ENCODE results near the gene MDC1.

MDC1 gene

DNA sequence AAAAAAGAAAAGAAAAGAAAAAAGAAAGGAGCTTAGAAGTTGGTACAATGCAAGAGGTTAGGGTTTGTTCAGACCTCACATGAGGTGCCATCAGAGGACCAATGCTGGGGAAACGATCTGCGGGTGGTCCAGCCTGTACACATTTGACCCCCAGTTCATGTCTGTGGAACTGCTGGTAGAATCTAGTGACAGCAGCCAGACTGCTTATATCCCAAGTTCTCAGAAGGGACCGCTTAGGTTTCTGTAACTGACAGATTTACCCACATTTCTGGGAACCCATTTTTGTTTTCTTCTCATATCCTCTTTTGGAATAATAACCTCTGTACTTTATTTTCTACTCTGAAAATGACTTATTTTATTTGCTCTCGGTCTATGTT lies 35.3 kb downstream of the MDC1 start:
- Histone ChIP-seq H3F3A (ENCODE audit: low read depth) (peaks cover 5% of the 10 kb centered on the region), H3K79me2 (ENCODE audit: insufficient read depth, low read length) (peaks cover 96% of the 10 kb centered on the region), H3K9ac (ENCODE audit: low read depth, low read length, poor library complexity, severe bottlenecking) (peak overlapping the region; percentile 96), H4K20me1 (ENCODE audit: insufficient read depth, low read length, poor library complexity, severe bottlenecking) (peaks cover 64% of the 10 kb centered on the region), H3K4me3 (ENCODE audit: low read length, poor library complexity, severe bottlenecking) (peak overlapping the region; percentile 97), H2AFZ (ENCODE audit: low read length) (no peak overlapping the region), H3K9me3 (ENCODE audit: insufficient read depth, low read depth, low read length) (no peaks in the 10 kb centered on the region), H3K36me3 (ENCODE audit: insufficient read depth, low read length) (peaks cover 20% of the 10 kb centered on the region; the same call in 1 of the 2 replicates), H3K27me3 (ENCODE audit: insufficient read depth, low read length, poor library complexity, severe bottlenecking) (no peaks in the 10 kb centered on the region), H3K4me2 (ENCODE audit: low read depth, low read length, poor library complexity, severe bottlenecking) (peak overlapping the region; percentile 94), H3K9me2 (replicated peaks; ENCODE audit: low read depth, low read length) (no peaks in the 10 kb centered on the region), H3K4me1 (ENCODE audit: insufficient read depth, low read length, poor library complexity, severe bottlenecking) (peaks cover 46% of the 10 kb centered on the region)
- no peak for TF ChIP-seq EZH2phosphoT487 (IDR thresholded peaks at IDR 0.05; ENCODE audit: borderline replicate concordance)
- TF ChIP-seq, protein P1, sequence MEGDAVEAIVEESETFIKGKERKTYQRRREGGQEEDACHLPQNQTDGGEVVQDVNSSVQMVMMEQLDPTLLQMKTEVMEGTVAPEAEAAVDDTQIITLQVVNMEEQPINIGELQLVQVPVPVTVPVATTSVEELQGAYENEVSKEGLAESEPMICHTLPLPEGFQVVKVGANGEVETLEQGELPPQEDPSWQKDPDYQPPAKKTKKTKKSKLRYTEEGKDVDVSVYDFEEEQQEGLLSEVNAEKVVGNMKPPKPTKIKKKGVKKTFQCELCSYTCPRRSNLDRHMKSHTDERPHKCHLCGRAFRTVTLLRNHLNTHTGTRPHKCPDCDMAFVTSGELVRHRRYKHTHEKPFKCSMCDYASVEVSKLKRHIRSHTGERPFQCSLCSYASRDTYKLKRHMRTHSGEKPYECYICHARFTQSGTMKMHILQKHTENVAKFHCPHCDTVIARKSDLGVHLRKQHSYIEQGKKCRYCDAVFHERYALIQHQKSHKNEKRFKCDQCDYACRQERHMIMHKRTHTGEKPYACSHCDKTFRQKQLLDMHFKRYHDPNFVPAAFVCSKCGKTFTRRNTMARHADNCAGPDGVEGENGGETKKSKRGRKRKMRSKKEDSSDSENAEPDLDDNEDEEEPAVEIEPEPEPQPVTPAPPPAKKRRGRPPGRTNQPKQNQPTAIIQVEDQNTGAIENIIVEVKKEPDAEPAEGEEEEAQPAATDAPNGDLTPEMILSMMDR (conservative IDR thresholded peaks at IDR 0.05; ENCODE audit: low read length): no peak

DNA sequence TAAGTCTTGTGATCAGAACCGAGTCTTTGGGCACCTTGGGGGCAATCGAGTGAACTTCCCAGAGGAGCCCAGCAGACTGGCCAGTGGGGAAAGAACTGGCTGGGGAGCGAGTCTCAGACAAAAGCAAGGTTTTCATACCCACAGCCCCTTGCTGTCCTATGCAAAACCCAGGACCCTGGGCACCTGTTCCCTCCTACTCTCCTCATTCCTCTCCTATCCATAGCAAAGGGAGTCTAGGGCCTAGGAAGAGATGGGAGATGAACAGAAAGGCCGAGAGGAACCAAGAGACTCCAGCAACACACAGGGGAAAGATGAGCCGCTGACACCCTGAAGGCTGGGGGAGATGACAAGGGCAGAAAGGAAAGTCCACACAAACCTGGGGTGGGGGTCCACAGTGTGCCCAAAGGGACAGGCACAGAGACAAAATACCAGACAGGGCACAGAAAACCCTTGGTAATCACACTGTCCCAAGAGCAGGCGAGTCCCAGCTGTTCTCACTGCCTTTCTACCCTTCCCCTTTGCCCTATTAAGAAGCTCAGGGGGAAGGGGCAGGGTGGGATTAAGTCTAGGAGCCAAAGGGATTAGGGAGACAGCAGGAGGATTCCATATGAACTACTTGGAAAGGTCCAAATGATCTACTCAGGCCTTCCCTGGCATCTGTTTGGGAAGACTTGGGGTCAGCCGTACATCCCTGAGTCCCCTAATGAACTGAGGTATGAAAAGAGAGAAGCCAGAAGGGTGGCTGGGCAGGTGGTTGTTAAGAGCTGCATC lies 37.1 kb downstream of the MDC1 start:
- Histone ChIP-seq H3K4me3 (ENCODE audit: low read length, poor library complexity, severe bottlenecking) (peak overlapping the region; percentile 97), H3F3A (ENCODE audit: low read depth) (peaks cover 13% of the 10 kb centered on the region), H3K9me3 (ENCODE audit: insufficient read depth, low read depth, low read length) (no peaks in the 10 kb centered on the region), H3K79me2 (ENCODE audit: insufficient read depth, low read length) (peaks cover 81% of the 10 kb centered on the region), H3K4me2 (ENCODE audit: low read depth, low read length, poor library complexity, severe bottlenecking) (peak overlapping the region; percentile 94), H3K9me2 (replicated peaks; ENCODE audit: low read depth, low read length) (no peaks in the 10 kb centered on the region), H3K9ac (ENCODE audit: low read depth, low read length, poor library complexity, severe bottlenecking) (peak overlapping the region; percentile 96), H3K4me1 (ENCODE audit: insufficient read depth, low read length, poor library complexity, severe bottlenecking) (peaks cover 32% of the 10 kb centered on the region), H2AFZ (ENCODE audit: low read length) (no peak overlapping the region), H3K36me3 (ENCODE audit: insufficient read depth, low read length) (peaks cover 30% of the 10 kb centered on the region; the same call in 1 of the 2 replicates), H3K27me3 (ENCODE audit: insufficient read depth, low read length, poor library complexity, severe bottlenecking) (no peaks in the 10 kb centered on the region), H4K20me1 (ENCODE audit: insufficient read depth, low read length, poor library complexity, severe bottlenecking) (peaks cover 62% of the 10 kb centered on the region)
- TF ChIP-seq, protein P1 (conservative IDR thresholded peaks at IDR 0.05; ENCODE audit: low read length): no peak
- TF ChIP-seq EZH2phosphoT487 (IDR thresholded peaks at IDR 0.05; ENCODE audit: borderline replicate concordance): no peak

DNA sequence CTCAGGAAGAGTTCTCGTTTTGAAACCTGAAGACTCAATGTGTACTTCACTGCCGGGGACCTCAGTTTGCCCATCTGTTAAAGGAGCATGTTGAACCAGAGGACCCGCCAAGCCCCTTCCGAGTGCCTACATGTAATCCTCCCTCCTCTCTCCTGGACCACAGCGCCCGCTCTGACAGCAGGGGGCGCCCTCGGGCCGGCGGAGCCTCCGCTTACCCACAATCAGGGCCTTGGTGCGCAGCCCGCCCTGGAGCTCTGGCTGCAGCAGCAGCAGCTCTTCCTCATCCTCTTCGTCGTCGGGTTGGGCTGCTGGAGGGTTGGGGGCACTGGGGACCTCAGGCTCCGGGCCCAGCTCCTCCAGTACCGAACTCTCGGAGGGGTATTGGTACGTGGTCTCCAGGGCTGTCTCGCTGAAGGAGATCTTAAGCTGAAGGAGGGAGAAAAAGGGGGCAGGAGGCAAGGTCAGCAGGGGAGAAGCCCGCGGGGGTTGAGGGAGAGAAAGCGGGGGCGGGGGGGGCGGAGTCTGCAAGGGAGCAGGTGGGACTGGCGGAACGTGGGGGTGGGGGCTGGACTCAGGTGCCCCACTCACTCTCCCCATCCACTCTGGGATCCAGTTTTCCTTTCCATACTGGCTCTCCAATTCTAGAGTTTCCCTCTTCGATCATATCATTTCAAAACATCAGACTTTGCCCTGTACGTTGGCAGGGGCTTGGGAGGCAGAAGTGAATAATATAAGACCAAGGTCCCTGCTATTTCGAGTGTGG lies 37.9 kb downstream of the MDC1 start:
- no peak overlapping the region for H2AFZ ChIP-seq (ENCODE audit: low read length)
- peaks cover 59% of the 10 kb centered on the region for H4K20me1 ChIP-seq (ENCODE audit: insufficient read depth, low read length, poor library complexity, severe bottlenecking)
- H3K4me1 ChIP-seq (ENCODE audit: insufficient read depth, low read length, poor library complexity, severe bottlenecking): peaks cover 29% of the 10 kb centered on the region
- H3K4me2 ChIP-seq (ENCODE audit: low read depth, low read length, poor library complexity, severe bottlenecking): peak overlapping the region; percentile 94
- peak overlapping the region; percentile 96 for H3K9ac ChIP-seq (ENCODE audit: low read depth, low read length, poor library complexity, severe bottlenecking)
- H3K4me3 ChIP-seq (ENCODE audit: low read length, poor library complexity, severe bottlenecking): peak overlapping the region; percentile 97
- H3K79me2 ChIP-seq (ENCODE audit: insufficient read depth, low read length): peaks cover 73% of the 10 kb centered on the region
- H3K9me2 ChIP-seq (replicated peaks; ENCODE audit: low read depth, low read length): no peaks in the 10 kb centered on the region
- H3K9me3 ChIP-seq (ENCODE audit: insufficient read depth, low read depth, low read length): no peaks in the 10 kb centered on the region
- H3K27me3 ChIP-seq (ENCODE audit: insufficient read depth, low read length, poor library complexity, severe bottlenecking): no peaks in the 10 kb centered on the region
- TF ChIP-seq, protein P1 (conservative IDR thresholded peaks at IDR 0.05; ENCODE audit: low read length): peak; percentile 98
- TF ChIP-seq EZH2phosphoT487 (IDR thresholded peaks at IDR 0.05; ENCODE audit: borderline replicate concordance): no peak
- H3F3A ChIP-seq (ENCODE audit: low read depth): peaks cover 13% of the 10 kb centered on the region
- H3K36me3 ChIP-seq (ENCODE audit: insufficient read depth, low read length): peaks cover 30% of the 10 kb centered on the region; the same call in 1 of the 2 replicates

Data from Loucy (cell line).